Lower lobe of right lung (tissue), 2 donors: Measurements from ENCODE around the gene GBP6. TPM values are rescaled to one million over a fixed set of nuclear protein-coding genes. Genes with fewer than 3 reads are reported as not detected.
"Not testable (repeated sequence)": the region's sequence is repeated elsewhere in the genome, so short reads cannot be mapped to it uniquely, and the experiment has no call there.

Source experiments
- ATAC-seq, 2 donors: fragments of 200-7000 bp; cut with Tn5 transposase; one replicate each; pipeline ENCODE4 v1.9.1; 2020 to 2022; ENCODE audit warnings: mild to moderate bottlenecking in 2 of 2, moderate library complexity in 2 of 2
- DNase-seq: peaks from one replicate; pipeline ENCODE4 v3.0.0-alpha.2; 2020
- H3K27ac ChIP-seq: fragments of 200-600 bp; one replicate; pipeline ENCODE4 v1.8.0; 2022
- H3K27me3 ChIP-seq: fragments of 200-600 bp; one replicate; pipeline ENCODE4 v1.8.0; 2022; ENCODE audit warnings: low read depth
- H3K36me3 ChIP-seq: fragments of 200-600 bp; one replicate; pipeline ENCODE4 v1.8.0; 2022; ENCODE audit warnings: mild to moderate bottlenecking
- H3K4me1 ChIP-seq: fragments of 200-600 bp; one replicate; pipeline ENCODE4 v1.8.0; 2022
- H3K4me3 ChIP-seq: fragments of 200-600 bp; one replicate; pipeline ENCODE4 v1.8.0; 2022; ENCODE audit warnings: mild to moderate bottlenecking
- H3K9me3 ChIP-seq: fragments of 200-600 bp; one replicate; pipeline ENCODE4 v1.8.0; 2022
- CTCF ChIP-seq: fragments of 200-600 bp; IDR thresholded peaks from one replicate; pipeline ENCODE4 v1.8.0; 2022; ENCODE audit warnings: antibody characterized with exemption, mild to moderate bottlenecking
- intact Hi-C: fragments of 100-400 bp; cut with DNase I; formaldehyde crosslinking; loops from one replicate; pipeline ENCODE4 v1.11.0; 2022
- total RNA-seq: library from RNA; stranded (reverse); fragmentation: NEBNext Ultra II Directional; extraction: Animal tissue kit (Norgen Biotek cat#: 25700); gene quantifications from one replicate; pipeline ENCODE4 v1.2.1, GENCODE V29; 2021
- donor health status: DM: no; HTN: yes; CAD: no; lungs with severe emphysema.

GBP6 gene
- total RNA-seq, 1 donor from 2014 or later = 0.68 TPM

- no peak overlapping the region for H3K4me3 ChIP-seq
- DNase-seq = no peak
- H3K27me3 ChIP-seq = no peaks in the 10 kb centered on the region
- no peak overlapping the region for H3K27ac ChIP-seq
- intact Hi-C loops = no loop called here
- H3K9me3 ChIP-seq = no peaks in the 10 kb centered on the region
- H3K4me1 ChIP-seq = no peaks in the 10 kb centered on the region
- no peak for TF ChIP-seq CTCF
- H3K36me3 ChIP-seq = no peaks in the 10 kb centered on the region
- ATAC-seq = no peak
These were observed 5.5 kb downstream of the GBP6 start for GRCh38 chr1:89369331-89369730.

DNA sequence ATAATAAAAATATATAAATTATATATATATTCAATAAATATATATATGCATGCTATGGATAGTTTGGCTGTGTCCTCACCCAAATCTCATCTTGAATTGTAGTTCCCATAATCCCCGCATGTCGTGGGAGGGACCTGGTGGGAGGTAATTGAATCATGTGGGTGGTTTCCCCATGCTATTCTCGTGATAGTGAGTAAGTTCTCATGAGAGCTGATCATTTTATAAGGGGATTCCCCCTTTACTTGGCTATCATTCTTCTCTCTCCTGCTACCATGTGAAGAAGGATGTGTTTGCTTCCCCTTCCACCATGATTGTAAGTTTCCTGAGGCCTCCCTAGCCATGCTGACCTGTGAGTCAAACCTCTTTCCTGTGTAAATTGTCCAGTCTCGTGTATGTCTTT lies 10.0 kb downstream of the GBP6 start:
- H3K4me3 ChIP-seq, H3K9me3 ChIP-seq, intact Hi-C loops, H3K36me3 ChIP-seq, H3K4me1 ChIP-seq, H3K27ac ChIP-seq, H3K27me3 ChIP-seq, ATAC-seq, DNase-seq: not testable (repeated sequence)

- no peaks in the 10 kb centered on the region for H3K36me3 ChIP-seq
- no peak for ATAC-seq
- intact Hi-C loops = no loop called here
These were observed 14.1 kb downstream of the GBP6 start for GRCh38 chr1:89378001-89378400.

DNA sequence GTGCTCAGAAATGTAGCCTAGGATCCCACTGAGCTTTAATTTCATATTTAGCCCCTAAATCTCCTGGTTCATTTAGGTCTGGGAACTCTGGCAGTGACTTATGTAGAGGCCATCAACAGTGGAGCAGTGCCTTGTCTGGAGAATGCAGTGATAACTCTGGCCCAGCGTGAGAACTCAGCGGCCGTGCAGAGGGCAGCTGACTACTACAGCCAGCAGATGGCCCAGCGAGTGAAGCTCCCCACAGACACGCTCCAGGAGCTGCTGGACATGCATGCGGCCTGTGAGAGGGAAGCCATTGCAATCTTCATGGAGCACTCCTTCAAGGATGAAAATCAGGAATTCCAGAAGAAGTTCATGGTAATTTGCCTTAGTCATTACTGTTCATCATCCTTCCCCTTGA lies 17.8 kb downstream of the GBP6 start:
- no peaks in the 10 kb centered on the region for H3K4me1 ChIP-seq
- ATAC-seq = no peak
- no peak overlapping the region for H3K4me3 ChIP-seq
- no peaks in the 10 kb centered on the region for H3K36me3 ChIP-seq
- H3K9me3 ChIP-seq = no peaks in the 10 kb centered on the region
- H3K27ac ChIP-seq = no peak overlapping the region
- DNase-seq = no peak
- TF ChIP-seq CTCF = no peak
- intact Hi-C loops = no loop called here
- no peaks in the 10 kb centered on the region for H3K27me3 ChIP-seq

More at GRCh38 chr1:89378001-89378400, 14.1 kb downstream of the GBP6 start:
- no peak for TF ChIP-seq CTCF
- Histone ChIP-seq H3K27ac (no peak overlapping the region), H3K4me1 (no peaks in the 10 kb centered on the region), H3K4me3 (no peak overlapping the region), H3K9me3 (no peaks in the 10 kb centered on the region), H3K27me3 (no peaks in the 10 kb centered on the region)
- no peak for DNase-seq

DNA sequence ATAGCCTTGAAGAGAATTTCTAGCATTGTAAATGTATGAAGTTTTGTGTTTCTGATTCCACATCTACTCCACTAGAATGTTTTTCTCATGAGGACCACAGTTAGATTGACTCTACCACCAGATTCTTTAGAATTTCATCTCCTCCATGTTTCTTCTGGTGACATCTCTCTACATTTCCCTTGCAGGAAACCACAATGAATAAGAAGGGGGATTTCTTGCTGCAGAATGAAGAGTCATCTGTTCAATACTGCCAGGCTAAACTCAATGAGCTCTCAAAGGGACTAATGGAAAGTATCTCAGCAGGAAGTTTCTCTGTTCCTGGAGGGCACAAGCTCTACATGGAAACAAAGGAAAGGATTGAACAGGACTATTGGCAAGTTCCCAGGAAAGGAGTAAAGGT lies 18.6 kb downstream of the GBP6 start:
- Histone ChIP-seq H3K4me3 (no peak overlapping the region), H3K27me3 (no peaks in the 10 kb centered on the region), H3K27ac (no peak overlapping the region), H3K36me3 (no peaks in the 10 kb centered on the region), H3K4me1 (no peaks in the 10 kb centered on the region), H3K9me3 (no peaks in the 10 kb centered on the region)
- TF ChIP-seq CTCF = no peak
- DNase-seq (no peak), ATAC-seq (no peak)
- intact Hi-C loops = no loop called here

GRCh38 chr1:89383185-89383584 lies 19.3 kb downstream of the GBP6 start:
- ATAC-seq = no peak
- H3K27me3 ChIP-seq = no peaks in the 10 kb centered on the region

More at GRCh38 chr1:89383185-89383584, 19.3 kb downstream of the GBP6 start:
- intact Hi-C loops = no loop called here
- Histone ChIP-seq H3K9me3 (no peaks in the 10 kb centered on the region), H3K4me3 (no peak overlapping the region), H3K27ac (no peak overlapping the region), H3K4me1 (no peaks in the 10 kb centered on the region), H3K36me3 (no peaks in the 10 kb centered on the region)
- no peak for DNase-seq
- no peak for TF ChIP-seq CTCF
